GM23338 (cell line): ENCODE measurements around the gene DTNBP1. TPM values are rescaled to one million over a fixed set of nuclear protein-coding genes. Genes with fewer than 3 reads are reported as not detected.

ENCODE experiments used
- ATAC-seq: fragments of 200-7000 bp; cut with Tn5 transposase; 3 replicates; pipeline ENCODE4 v1.9.1; 2020
- DNase-seq: peaks from one replicate; pipeline ENCODE4 v3.0.0-alpha.2; 2015; ENCODE audit warnings: low spot score
- H2AFZ ChIP-seq: fragments of 200-600 bp; sonication (generic); 2 replicates; pipeline ENCODE4 v1.8.0; 2016; ENCODE audit warnings: antibody characterized with exemption, mild to moderate bottlenecking, moderate library complexity
- H3F3A ChIP-seq: fragments of 200-600 bp; sonication (generic); replicated peaks from 2 replicates; pipeline ENCODE4 v1.8.0; 2017; ENCODE audit warnings: antibody characterized with exemption, mixed run types, low read depth
- H3K27ac ChIP-seq: fragments of 200-600 bp; sonication (generic); 2 replicates; pipeline ENCODE4 v1.6.1; 2016; ENCODE audit warnings: low read depth
- H3K27me3 ChIP-seq: fragments of 200-600 bp; sonication (generic); 2 replicates; pipeline ENCODE4 v1.8.0; 2016; ENCODE audit warnings: mild to moderate bottlenecking, mixed run types, moderate library complexity; ENCODE audit not compliant: insufficient read depth
- H3K36me3 ChIP-seq: fragments of 200-600 bp; sonication (generic); 2 replicates; pipeline ENCODE4 v1.8.0; 2016; ENCODE audit warnings: mild to moderate bottlenecking; ENCODE audit not compliant: insufficient read depth
- H3K4me1 ChIP-seq: fragments of 200-600 bp; sonication (generic); 2 replicates; pipeline ENCODE4 v1.8.0; 2016; ENCODE audit warnings: mild to moderate bottlenecking, moderate library complexity; ENCODE audit not compliant: insufficient read depth
- H3K4me2 ChIP-seq: fragments of 200-600 bp; sonication (generic); 2 replicates; pipeline ENCODE4 v1.7.1; 2017; ENCODE audit warnings: mixed run types
- H3K4me3 ChIP-seq: fragments of 200-600 bp; sonication (generic); 2 replicates; pipeline ENCODE4 v1.6.1; 2016; ENCODE audit warnings: mixed run types
- H3K79me2 ChIP-seq: fragments of 200-600 bp; sonication (generic); replicated peaks from 2 replicates; pipeline ENCODE4 v1.8.0; 2017; ENCODE audit warnings: mild to moderate bottlenecking; ENCODE audit not compliant: insufficient read depth
- H3K9me2 ChIP-seq: fragments of 200-600 bp; sonication (generic); 2 replicates; pipeline ENCODE4 v1.8.0; 2017; ENCODE audit not compliant: insufficient read depth
- H4K20me1 ChIP-seq: fragments of 200-600 bp; sonication (generic); replicated peaks from 2 replicates; pipeline ENCODE4 v1.8.0; 2017; ENCODE audit warnings: mild to moderate bottlenecking; ENCODE audit not compliant: insufficient read depth
- H3K27ac Mint-ChIP-seq: 2 replicates; pipeline ENCODE4 v1.8.0; 2020; ENCODE audit warnings: inconsistent platforms, mild to moderate bottlenecking, moderate library complexity, mixed read lengths
- H3K27me3 Mint-ChIP-seq: 3 replicates; pipeline ENCODE4 v1.8.0; 2022; ENCODE audit warnings: low read depth, mild to moderate bottlenecking, moderate library complexity, mixed read lengths, inconsistent platforms; ENCODE audit not compliant: insufficient read depth, poor library complexity
- H3K36me3 Mint-ChIP-seq: 3 replicates; pipeline ENCODE4 v1.8.0; 2021; ENCODE audit warnings: low read depth, mild to moderate bottlenecking, inconsistent platforms, moderate library complexity, mixed read lengths
- H3K4me1 Mint-ChIP-seq: 3 replicates; pipeline ENCODE4 v1.8.0; 2020; ENCODE audit warnings: mild to moderate bottlenecking, inconsistent platforms, mixed read lengths
- H3K4me3 Mint-ChIP-seq: 3 replicates; pipeline ENCODE4 v1.8.0; 2021; ENCODE audit warnings: moderate library complexity, mild to moderate bottlenecking, inconsistent platforms, mixed read lengths
- H3K9me3 Mint-ChIP-seq: 3 replicates; pipeline ENCODE4 v1.8.0; 2020; ENCODE audit warnings: moderate library complexity, mild to moderate bottlenecking, inconsistent platforms, mixed read lengths
- CREB1 ChIP-seq: fragments of 250-450 bp; sonication (Bioruptor Pico); IDR thresholded peaks from 2 replicates; pipeline ENCODE4 v1.5.0; 2020; ENCODE audit warnings: low read depth, mild to moderate bottlenecking, moderate library complexity
- CTCF ChIP-seq, 2 experiments: fragments of 200-600 bp in 1 of 2; sonication (generic) in 1 of 2; conservative IDR thresholded peaks; 2 replicates each; pipeline versions ENCODE4 v1.5.1 to v1.6.1; 2016 to 2017; ENCODE audit warnings: antibody characterized with exemption in 2 of 2, low read depth in 2 of 2, mild to moderate bottlenecking in 2 of 2, moderate library complexity in 1 of 2
- EZH2phosphoT487 ChIP-seq: fragments of 200-600 bp; sonication (generic); IDR thresholded peaks from one replicate; pipeline ENCODE4 v1.8.1; 2018; ENCODE audit warnings: antibody characterized with exemption; ENCODE audit not compliant: unreplicated experiment
- NANOG ChIP-seq: IDR thresholded peaks from 2 replicates; pipeline ENCODE4 v1.6.1; 2016; ENCODE audit warnings: antibody characterized with exemption, borderline replicate concordance
- POLR2AphosphoS5 ChIP-seq: IDR thresholded peaks from 2 replicates; pipeline ENCODE4 v1.6.1; 2016; ENCODE audit warnings: antibody characterized with exemption, low read depth
- STAT1 ChIP-seq: IDR thresholded peaks from one replicate; pipeline ENCODE4 v1.6.1; 2016; ENCODE audit warnings: antibody characterized with exemption; ENCODE audit not compliant: unreplicated experiment
- ZNF114 ChIP-seq: fragments of 250-450 bp; sonication (Bioruptor Pico); IDR thresholded peaks from 2 replicates; pipeline ENCODE4 v1.5.0; 2020; ENCODE audit warnings: mild to moderate bottlenecking, moderate library complexity
- ZNF331 ChIP-seq: fragments of 250-450 bp; sonication (Bioruptor Pico); IDR thresholded peaks from 2 replicates; pipeline ENCODE4 v1.5.0; 2020; ENCODE audit warnings: low read depth, mild to moderate bottlenecking, moderate library complexity
- ZNF462 ChIP-seq: fragments of 250-450 bp; sonication (Bioruptor Pico); IDR thresholded peaks from 2 replicates; pipeline ENCODE4 v1.5.0; 2020; ENCODE audit warnings: mild to moderate bottlenecking, moderate library complexity
- polyA plus RNA-seq: library from polyadenylated mRNA; unstranded; fragments of >200 nt; fragmentation: Nextera tagmentation; extraction: Ambion mirVana; gene quantifications from 2 replicates; pipeline ENCODE4 v1.2.1, GENCODE V29; 2016
- total RNA-seq: library from RNA; depleted of rRNA; stranded (reverse); fragments of >200 nt; shearing (Covaris generic); gene quantifications from 2 replicates; pipeline ENCODE4 v1.2.3, GENCODE V29; 2014
- TF ChIP-seq, protein P1 (sequence below): IDR thresholded peaks from one replicate; pipeline ENCODE4 v1.6.1; 2018; ENCODE audit warnings: antibody characterized with exemption; ENCODE audit not compliant: unreplicated experiment

DTNBP1 gene
- total and polyA plus RNA-seq, 2 experiments from 2014 or later = 12.1 to 20.1 TPM

DNA sequence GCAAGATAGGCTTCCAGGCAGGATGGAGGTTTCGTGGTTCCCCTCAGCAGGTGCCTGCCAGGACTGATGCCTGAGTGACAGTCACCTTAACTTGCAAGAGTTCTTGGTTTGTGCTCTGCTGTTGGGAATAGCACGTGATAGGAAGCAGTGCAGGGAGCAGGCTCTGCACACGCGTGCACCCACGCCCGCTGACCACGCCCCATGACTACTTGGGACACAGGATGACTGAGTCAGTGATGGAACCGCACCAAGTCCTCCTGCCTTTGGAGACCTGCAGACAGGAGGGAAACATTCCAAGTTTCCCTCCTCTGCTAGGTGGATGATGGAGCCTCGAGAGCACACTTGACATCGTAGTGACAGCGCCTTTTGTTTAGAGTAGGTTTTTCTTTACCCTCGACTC is 164.2 kb downstream of the DTNBP1 start (continued):
- TF ChIP-seq ZNF462 (CRISPR knock-in tag) = no peak
- TF ChIP-seq STAT1 = no peak
- no peak for TF ChIP-seq EZH2phosphoT487
- no peak for TF ChIP-seq ZNF114 (CRISPR knock-in tag)
- no peak for TF ChIP-seq NANOG

- Histone ChIP-seq H3K9me2 (no peaks in the 10 kb centered on the region), H3K4me2 (no peak overlapping the region), H2AFZ (no peak overlapping the region), H3K36me3 (peaks cover 47% of the 10 kb centered on the region), H3F3A (peaks cover 25% of the 10 kb centered on the region), H3K4me1 (peaks cover 25% of the 10 kb centered on the region), H3K4me3 (no peak overlapping the region), H3K27me3 (no peaks in the 10 kb centered on the region), H3K27ac (peak overlapping the region; percentile 78; the same call in 1 of the 2 replicates), H3K79me2 (peaks cover 99% of the 10 kb centered on the region), H4K20me1 (peaks cover 72% of the 10 kb centered on the region)
- Mint-ChIP-seq H3K9me3 (0 out of 3 replicates have a peak, but pooled peaks cover 3% of the 10 kb centered on the region), H3K4me3 (no peak overlapping the region; the same call in 2 of the 3 replicates), H3K27ac (peak overlapping the region; percentile 71; the same call in 1 of the 2 replicates), H3K36me3 (peaks cover 90% of the 10 kb centered on the region), H3K4me1 (peaks cover 59% of the 10 kb centered on the region), H3K27me3 (peaks cover 56% of the 10 kb centered on the region)
- no peak for ATAC-seq
- no peak for DNase-seq
- TF ChIP-seq POLR2AphosphoS5 (no peak; the same call in 1 of the 2 replicates), EZH2phosphoT487 (no peak), CTCF (conservative IDR thresholded peaks at IDR 0.05; ENCODE audit: low read depth in 2 of 2) (peak in 1 of 2 experiments; percentile 18; a peak in 1 of 4 replicates), CREB1 (CRISPR knock-in tag) (no peak), ZNF331 (no peak), ZNF114 (CRISPR knock-in tag) (no peak)
- TF ChIP-seq, protein P1, sequence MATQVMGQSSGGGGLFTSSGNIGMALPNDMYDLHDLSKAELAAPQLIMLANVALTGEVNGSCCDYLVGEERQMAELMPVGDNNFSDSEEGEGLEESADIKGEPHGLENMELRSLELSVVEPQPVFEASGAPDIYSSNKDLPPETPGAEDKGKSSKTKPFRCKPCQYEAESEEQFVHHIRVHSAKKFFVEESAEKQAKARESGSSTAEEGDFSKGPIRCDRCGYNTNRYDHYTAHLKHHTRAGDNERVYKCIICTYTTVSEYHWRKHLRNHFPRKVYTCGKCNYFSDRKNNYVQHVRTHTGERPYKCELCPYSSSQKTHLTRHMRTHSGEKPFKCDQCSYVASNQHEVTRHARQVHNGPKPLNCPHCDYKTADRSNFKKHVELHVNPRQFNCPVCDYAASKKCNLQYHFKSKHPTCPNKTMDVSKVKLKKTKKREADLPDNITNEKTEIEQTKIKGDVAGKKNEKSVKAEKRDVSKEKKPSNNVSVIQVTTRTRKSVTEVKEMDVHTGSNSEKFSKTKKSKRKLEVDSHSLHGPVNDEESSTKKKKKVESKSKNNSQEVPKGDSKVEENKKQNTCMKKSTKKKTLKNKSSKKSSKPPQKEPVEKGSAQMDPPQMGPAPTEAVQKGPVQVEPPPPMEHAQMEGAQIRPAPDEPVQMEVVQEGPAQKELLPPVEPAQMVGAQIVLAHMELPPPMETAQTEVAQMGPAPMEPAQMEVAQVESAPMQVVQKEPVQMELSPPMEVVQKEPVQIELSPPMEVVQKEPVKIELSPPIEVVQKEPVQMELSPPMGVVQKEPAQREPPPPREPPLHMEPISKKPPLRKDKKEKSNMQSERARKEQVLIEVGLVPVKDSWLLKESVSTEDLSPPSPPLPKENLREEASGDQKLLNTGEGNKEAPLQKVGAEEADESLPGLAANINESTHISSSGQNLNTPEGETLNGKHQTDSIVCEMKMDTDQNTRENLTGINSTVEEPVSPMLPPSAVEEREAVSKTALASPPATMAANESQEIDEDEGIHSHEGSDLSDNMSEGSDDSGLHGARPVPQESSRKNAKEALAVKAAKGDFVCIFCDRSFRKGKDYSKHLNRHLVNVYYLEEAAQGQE = no peak
Observed at GRCh38 chr6:15496345-15497131, 166.3 kb downstream of the DTNBP1 start.
